T-helper 1 cell treated with Interleukin-12 subunit alpha and Interleukin-12 subunit beta and Interleukin-4 antibody, amounts not matched to agents 30 μg/mL and 1 μg/mL, for 36 hours (primary cell): ENCODE data around the gene SPON1.

ENCODE experiments used
- H3K27ac Mint-ChIP-seq: one replicate; pipeline ENCODE4 v1.8.0; 2021; ENCODE audit warnings: mild to moderate bottlenecking, mixed read lengths
- H3K27me3 Mint-ChIP-seq: one replicate; pipeline ENCODE4 v1.8.0; 2021; ENCODE audit warnings: low read depth, mixed read lengths
- H3K36me3 Mint-ChIP-seq: one replicate; pipeline ENCODE4 v1.8.0; 2021; ENCODE audit warnings: low read depth, mixed read lengths
- H3K4me1 Mint-ChIP-seq: one replicate; pipeline ENCODE4 v1.8.0; 2021; ENCODE audit warnings: low read depth, mixed read lengths
- H3K4me3 Mint-ChIP-seq: one replicate; pipeline ENCODE4 v1.8.0; 2021; ENCODE audit warnings: mild to moderate bottlenecking, moderate library complexity, mixed read lengths
- H3K9me3 Mint-ChIP-seq: one replicate; pipeline ENCODE4 v1.8.0; 2021; ENCODE audit warnings: mixed read lengths

SPON1 gene

DNA sequence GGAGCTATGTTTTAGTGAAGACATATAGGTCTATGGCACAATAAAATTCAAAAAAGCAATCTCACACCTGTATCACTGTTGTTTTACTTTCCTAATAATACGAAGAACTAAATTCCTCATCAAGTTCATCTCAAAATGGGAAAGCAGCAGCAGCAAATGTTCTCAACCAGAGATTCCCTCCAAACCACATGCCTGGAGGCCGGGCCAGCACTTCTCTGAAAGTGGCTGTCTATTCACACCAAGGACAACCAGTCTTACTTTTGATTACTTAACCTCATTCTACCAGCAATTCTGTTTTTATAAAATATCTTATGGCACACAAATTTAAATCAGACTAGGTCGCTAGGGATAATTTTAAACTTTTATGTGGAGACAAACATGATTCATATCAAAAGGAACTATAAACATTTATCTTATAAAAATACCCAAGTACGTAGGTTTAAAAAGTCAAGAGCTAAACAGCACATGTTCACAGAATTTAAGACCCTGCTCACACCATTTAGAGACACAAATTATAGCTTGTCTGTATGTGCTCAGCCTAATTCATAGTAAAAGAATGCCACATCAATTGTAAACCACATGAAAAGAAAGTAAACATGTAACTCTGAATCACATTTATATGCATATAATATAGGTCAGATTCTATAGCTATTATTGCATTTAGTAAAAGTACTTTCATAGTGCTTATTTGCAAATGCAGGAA is 350.4 kb downstream of the SPON1 start:
- no peaks in the 10 kb centered on the region for H3K9me3 Mint-ChIP-seq
- no peak overlapping the region for H3K27ac Mint-ChIP-seq
- no peaks in the 10 kb centered on the region for H3K27me3 Mint-ChIP-seq
- peaks cover 3% of the 10 kb centered on the region for H3K36me3 Mint-ChIP-seq
- H3K4me3 Mint-ChIP-seq = no peak overlapping the region
- peaks cover 32% of the 10 kb centered on the region for H3K4me1 Mint-ChIP-seq

DNA sequence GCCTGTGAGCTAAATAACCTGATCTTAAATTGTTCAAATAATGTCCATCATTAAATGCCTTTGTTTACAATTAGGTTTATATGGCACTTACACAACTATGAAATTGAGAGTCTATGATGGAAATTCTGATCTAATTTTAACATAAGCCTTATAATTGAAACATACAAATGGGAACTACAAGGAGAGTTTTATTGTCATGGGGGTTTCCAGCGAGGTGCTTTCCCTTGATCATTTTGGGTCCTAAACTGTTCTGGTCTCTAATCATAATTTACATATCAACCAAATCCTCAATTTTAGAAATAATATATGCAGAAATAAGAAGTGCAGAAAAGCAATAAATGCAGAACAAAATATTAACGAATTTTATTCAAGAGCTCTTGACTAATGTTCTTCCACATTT is 351.6 kb downstream of the SPON1 start:
- no peak overlapping the region for H3K27ac Mint-ChIP-seq

DNA sequence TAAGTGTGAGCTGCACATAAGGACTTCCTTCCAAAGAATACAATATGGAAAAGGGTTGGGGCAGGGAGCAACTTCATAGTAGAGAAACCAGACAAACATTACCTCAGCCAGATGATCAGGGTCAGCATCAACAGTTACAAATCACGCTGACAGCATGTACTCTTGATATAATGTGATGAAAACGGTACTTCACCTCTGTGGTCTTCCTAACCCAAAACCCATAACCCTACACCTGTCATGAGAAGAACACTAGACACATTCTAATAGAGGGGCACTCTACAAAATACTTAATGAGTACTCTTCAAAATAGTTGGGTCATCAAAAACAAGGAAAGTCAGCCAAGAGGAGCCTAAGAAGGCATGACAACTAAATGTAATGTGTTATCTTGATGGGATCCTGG is 352.6 kb downstream of the SPON1 start:
- peaks cover 3% of the 10 kb centered on the region for H3K36me3 Mint-ChIP-seq
- no peaks in the 10 kb centered on the region for H3K9me3 Mint-ChIP-seq
- H3K4me1 Mint-ChIP-seq = peaks cover 48% of the 10 kb centered on the region
- no peak overlapping the region for H3K4me3 Mint-ChIP-seq
- H3K27ac Mint-ChIP-seq = no peak overlapping the region
- no peaks in the 10 kb centered on the region for H3K27me3 Mint-ChIP-seq

More for the DNA sequence above, 351.6 kb downstream of the SPON1 start:
- no peak overlapping the region for H3K4me3 Mint-ChIP-seq
- peaks cover 3% of the 10 kb centered on the region for H3K36me3 Mint-ChIP-seq
- no peaks in the 10 kb centered on the region for H3K27me3 Mint-ChIP-seq
- peaks cover 41% of the 10 kb centered on the region for H3K4me1 Mint-ChIP-seq
- no peaks in the 10 kb centered on the region for H3K9me3 Mint-ChIP-seq
